Adrenal gland (tissue), 12 donors: Measurements from ENCODE around the gene LCOR. TPM values are rescaled to one million over a fixed set of nuclear protein-coding genes. Genes with fewer than 3 reads are reported as not detected.

Experiments
- DNase-seq, 7 donors: peaks; one replicate each; pipeline ENCODE4 v3.0.0-alpha.2; 2019 to 2020
- H3K27ac ChIP-seq, 5 donors: fragments of 200-600 bp; sonication (generic) in 4 of 5; 1 replicate in 3 of 5; 2 replicates in 2 of 5; pipeline versions ENCODE4 v1.5.1 to v1.8.0; 2016 to 2020; ENCODE audit warnings: mild to moderate bottlenecking in 1 of 5
- H3K27me3 ChIP-seq: fragments of 200-600 bp; 2 replicates; pipeline ENCODE4 v1.8.0; 2021
- H3K36me3 ChIP-seq, 2 donors: fragments of 200-600 bp; replicated peaks in 1 of 2; 1 replicate in 1 of 2; 2 replicates in 1 of 2; pipeline versions ENCODE4 v1.5.1 to v1.8.0; 2018 to 2022
- H3K4me1 ChIP-seq, 2 donors: fragments of 200-600 bp; replicated peaks in 1 of 2; 1 replicate in 1 of 2; 2 replicates in 1 of 2; pipeline versions ENCODE4 v1.5.1 to v1.8.0; 2018 to 2021
- H3K4me3 ChIP-seq, 4 donors: fragments of 200-600 bp; sonication (generic) in 3 of 4; one replicate each; pipeline ENCODE4 v1.5.1; 2016 to 2018
- H3K9me3 ChIP-seq, 3 donors: fragments of 200-600 bp; sonication (generic) in 1 of 3; replicated peaks in 1 of 3; 1 replicate in 2 of 3; 2 replicates in 1 of 3; pipeline versions ENCODE4 v1.5.1 to v1.8.0; 2016 to 2021
- CTCF ChIP-seq, 6 experiments: fragments of 450-650 bp in 4 of 6; fragments of 200-600 bp in 2 of 6; sonication (generic) in 1 of 6; IDR thresholded peaks; 1 replicate in 5 of 6; 2 replicates in 1 of 6; pipeline versions ENCODE4 v1.5.1 to v1.8.0; 2016 to 2021; ENCODE audit warnings: antibody characterized with exemption in 6 of 6, mild to moderate bottlenecking in 2 of 6, moderate library complexity in 1 of 6
- POLR2A ChIP-seq, 2 donors: fragments of 450-650 bp; IDR thresholded peaks; one replicate each; pipeline ENCODE4 v1.6.1; 2017; ENCODE audit warnings: antibody characterized with exemption in 2 of 2, mild to moderate bottlenecking in 2 of 2, moderate library complexity in 1 of 2
- WGBS, 4 donors: extraction: QIAGEN DNeasy Blood & Tissue Kit in 2 of 4; methylation state at CpG; one replicate each; pipeline versions ENCODE4 v1.1.5 to v1.1.7; 2013 to 2017; 5-methylcytosine and 5-hydroxymethylcytosine counted together
- intact Hi-C, 2 donors: fragments of 100-400 bp; cut with DNase I; formaldehyde crosslinking; loops; one replicate each; pipeline versions ENCODE4 v1.14.1 to v1.15.0; 2022 to 2023
- polyA plus RNA-seq, 3 donors: library from polyadenylated mRNA; stranded (reverse); fragments of 200-250 nt in 2 of 3; fragments of 350-450 nt in 1 of 3; fragmentation: Illumina TruSeq in 1 of 3; extraction: RNeasy Lipid Tissue Mini Kit (QIAGEN cat#74804) in 1 of 3; gene quantifications; one replicate each; pipeline ENCODE4 v1.2.3, GENCODE V29; 2013 to 2014
- total RNA-seq, 9 donors: library from RNA; depleted of rRNA in 4 of 9; stranded (reverse); fragments of >200 nt in 4 of 9; fragments of 120-200 nt in 1 of 9; fragmentation: NEBNext Ultra II Directional in 1 of 9; extraction: Animal tissue kit (Norgen Biotek cat#: 25700) in 1 of 9; gene quantifications; one replicate each; pipeline versions ENCODE4 v1.1.0 to v1.2.4, GENCODE V29; 2013 to 2023
- donor health status: healthy with polysubstance abuse.
- donor health status: Bipolar disorder and iron deficiency.
- donor health status: DM: yes; HTN: yes; CAD: no.
- donor health status: DM: no; HTN: no; CAD: no.
- donor health status: DM: no; HTN: no; CAD: no.
- donor health status: DM: yes; HTN: yes; CAD: no.

Gene LCOR
- total and polyA plus RNA-seq, 12 donors = 1.5 to 38.4 (median 17.2) TPM

GRCh38 chr10:96873756-96874467, 41.8 kb downstream of the LCOR start:
- Histone ChIP-seq H3K4me1 (peaks cover 0 to 15% of the 10 kb centered on the region in 2 donors), H3K4me3 (no peak overlapping the region), H3K27ac (no peak overlapping the region), H3K36me3 (no peaks in the 10 kb centered on the region), H3K9me3 (no peaks in the 10 kb centered on the region), H3K27me3 (no peaks in the 10 kb centered on the region)
- TF ChIP-seq CTCF (IDR thresholded peaks at IDR 0.05) (no peak), POLR2A (IDR thresholded peaks at IDR 0.05) (no peak)
- intact Hi-C loops = no loop called here
- WGBS, 4 donors = 93 to 95% (median 94%) methylated on average over 7 of the region's 7 CpGs
- DNase-seq = no peak

GRCh38 chr10:96878057-96878456, 46.0 kb downstream of the LCOR start:
- Histone ChIP-seq H3K4me3 (no peak overlapping the region), H3K4me1 (peaks cover 4 to 27% of the 10 kb centered on the region in 2 donors), H3K27me3 (no peaks in the 10 kb centered on the region), H3K36me3 (no peaks in the 10 kb centered on the region), H3K27ac (no peak overlapping the region), H3K9me3 (no peaks in the 10 kb centered on the region)
- DNase-seq = no peak
- WGBS, 4 donors = 43 to 55% (median 55%) methylated on average over 3 of the region's 3 CpGs
- TF ChIP-seq POLR2A (IDR thresholded peaks at IDR 0.05) = no peak
- no peak for TF ChIP-seq CTCF (IDR thresholded peaks at IDR 0.05)
- intact Hi-C loops = no loop called here

GRCh38 chr10:96880575-96880974, 48.5 kb downstream of the LCOR start:
- Histone ChIP-seq H3K4me1 (peaks cover 4 to 38% of the 10 kb centered on the region in 2 donors), H3K27me3 (no peaks in the 10 kb centered on the region), H3K4me3 (no peak overlapping the region), H3K9me3 (no peaks in the 10 kb centered on the region), H3K36me3 (no peaks in the 10 kb centered on the region), H3K27ac (no peak overlapping the region)
- intact Hi-C loops = no loop called here
- 86 to 91% (median 88%) methylated on average over 2 of the region's 2 CpGs for WGBS, 4 donors
- DNase-seq = no peak
- TF ChIP-seq POLR2A (IDR thresholded peaks at IDR 0.05) (no peak), CTCF (IDR thresholded peaks at IDR 0.05) (no peak)

GRCh38 chr10:96889415-96890171, 57.5 kb downstream of the LCOR start:
- DNase-seq = no peak
- no peaks in the 10 kb centered on the region for H3K27me3 ChIP-seq
- no peaks in the 10 kb centered on the region for H3K36me3 ChIP-seq
- H3K9me3 ChIP-seq = no peaks in the 10 kb centered on the region
- TF ChIP-seq POLR2A (IDR thresholded peaks at IDR 0.05) (no peak), CTCF (IDR thresholded peaks at IDR 0.05) (no peak)
- peaks cover 0 to 17% of the 10 kb centered on the region in 2 donors for H3K4me1 ChIP-seq
- intact Hi-C loops = no loop called here
- no peak overlapping the region for H3K27ac ChIP-seq
- H3K4me3 ChIP-seq = no peak overlapping the region
- WGBS, 4 donors = 92 to 97% (median 95%) methylated on average over 12 of the region's 12 CpGs
